Panc1 (cell line): Measurements from ENCODE around the gene NFATC4. TPM values are rescaled to one million over a fixed set of nuclear protein-coding genes. Genes with fewer than 3 reads are reported as not detected.

ENCODE experiments used
- ATAC-seq: fragments of 200-7000 bp; cut with Tn5 transposase; 2 replicates; pipeline ENCODE4 v1.9.1; 2020; ENCODE audit warnings: mild to moderate bottlenecking, moderate library complexity
- BruUV-seq: library from RNA; stranded (reverse); fragments of 400-500 nt; replicated peaks from 2 replicates; lab custom pipeline; 2021; lab: Mats Ljungman, UMichigan
- CTCF ChIA-PET: fragments of 300-600 bp; sonication (Branson Sonifier 250); formaldehyde crosslinking; loops from one replicate; lab custom pipeline; 2022; ENCODE audit warnings: antibody characterized with exemption; lab: Charles Lee
- POLR2A ChIA-PET: fragments of 300-600 bp; sonication (Branson Sonifier 250); formaldehyde crosslinking; loops from one replicate; lab custom pipeline; 2022; ENCODE audit warnings: antibody characterized with exemption; lab: Charles Lee
- DNase-seq: peaks from one replicate; pipeline ENCODE4 v3.0.0-alpha.2; 2010; ENCODE audit warnings: low read depth, low spot score
- H3K27ac ChIP-seq: 2 replicates; pipeline ENCODE4 v1.5.1; 2011; ENCODE audit warnings: mild to moderate bottlenecking, low read length, inconsistent platforms
- H3K27me3 ChIP-seq: fragments of 200-500 bp; sonication (Bioruptor generic); 2 replicates; pipeline ENCODE4 v1.6.0; 2014; ENCODE audit warnings: low read length, inconsistent platforms; ENCODE audit not compliant: control insufficient read depth, insufficient read depth
- H3K36me3 ChIP-seq: fragments of 200-500 bp; sonication (Bioruptor generic); 2 replicates; pipeline ENCODE4 v1.5.1; 2014; ENCODE audit warnings: inconsistent platforms, mild to moderate bottlenecking, low read length, moderate library complexity; ENCODE audit not compliant: control insufficient read depth, insufficient read depth
- H3K4me1 ChIP-seq: 2 replicates; pipeline ENCODE4 v1.5.1; 2011; ENCODE audit warnings: inconsistent platforms, mild to moderate bottlenecking, low read length, moderate library complexity; ENCODE audit not compliant: control insufficient read depth, insufficient read depth
- H3K4me3 ChIP-seq, 2 experiments: 2 replicates each; pipeline ENCODE4 v1.5.1; 2011 to 2012; ENCODE audit warnings: low read depth in 2 of 2, low read length in 2 of 2, mild to moderate bottlenecking in 2 of 2, inconsistent platforms in 1 of 2, moderate library complexity in 1 of 2
- H3K9me3 ChIP-seq: fragments of 200-500 bp; sonication (Bioruptor generic); 2 replicates; pipeline ENCODE4 v1.5.1; 2014; ENCODE audit warnings: low read depth, mild to moderate bottlenecking, inconsistent platforms, low read length, moderate library complexity; ENCODE audit not compliant: control insufficient read depth, insufficient read depth
- POLR2AphosphoS5 ChIP-seq: IDR thresholded peaks from 2 replicates; pipeline ENCODE4 v1.6.1; 2012; ENCODE audit warnings: mild to moderate bottlenecking, low read depth, low read length, moderate library complexity
- SIN3A ChIP-seq: IDR thresholded peaks from 2 replicates; pipeline ENCODE4 v1.6.1; 2012; ENCODE audit warnings: low read depth, mild to moderate bottlenecking, low read length, moderate library complexity, borderline replicate concordance; ENCODE audit not compliant: insufficient read depth
- TCF7L2 ChIP-seq: IDR thresholded peaks from 2 replicates; pipeline ENCODE4 v1.6.1; 2011; ENCODE audit warnings: mild to moderate bottlenecking, low read depth, low read length, inconsistent platforms
- in situ Hi-C: cut with HindIII; loops from 2 replicates; pipeline ENCODE4 v1.10.0; 2016; ENCODE audit warnings: low sequenced_read_pairs, low pct_unique_long_range_greater_than_20kb
- intact Hi-C: fragments of 100-400 bp; cut with micrococcal nuclease; formaldehyde crosslinking; loops from one replicate; pipeline ENCODE4 v1.10.0; 2022; ENCODE audit not compliant: unreplicated experiment
- total RNA-seq: library from RNA; stranded (reverse); gene quantifications from one replicate; pipeline ENCODE4 v1.2.1, GENCODE V29; 2021; ENCODE audit not compliant: unreplicated experiment
- TF ChIP-seq, protein P1 (sequence below): fragments of 450-650 bp; IDR thresholded peaks from 2 replicates; pipeline ENCODE4 v1.5.1; 2017; ENCODE audit warnings: mild to moderate bottlenecking
- TF ChIP-seq, protein P2 (sequence below), 2 experiments: IDR thresholded peaks; 2 replicates each; pipeline ENCODE4 v1.6.1; 2011 to 2012; ENCODE audit warnings: low read depth in 2 of 2, control low read depth in 1 of 2, low read length in 1 of 2, mild to moderate bottlenecking in 1 of 2, moderate library complexity in 1 of 2; ENCODE audit not compliant: insufficient read depth in 1 of 2

The NFATC4 gene
- total RNA-seq, 1 experiment from 2014 or later, result 0.36 TPM

DNA sequence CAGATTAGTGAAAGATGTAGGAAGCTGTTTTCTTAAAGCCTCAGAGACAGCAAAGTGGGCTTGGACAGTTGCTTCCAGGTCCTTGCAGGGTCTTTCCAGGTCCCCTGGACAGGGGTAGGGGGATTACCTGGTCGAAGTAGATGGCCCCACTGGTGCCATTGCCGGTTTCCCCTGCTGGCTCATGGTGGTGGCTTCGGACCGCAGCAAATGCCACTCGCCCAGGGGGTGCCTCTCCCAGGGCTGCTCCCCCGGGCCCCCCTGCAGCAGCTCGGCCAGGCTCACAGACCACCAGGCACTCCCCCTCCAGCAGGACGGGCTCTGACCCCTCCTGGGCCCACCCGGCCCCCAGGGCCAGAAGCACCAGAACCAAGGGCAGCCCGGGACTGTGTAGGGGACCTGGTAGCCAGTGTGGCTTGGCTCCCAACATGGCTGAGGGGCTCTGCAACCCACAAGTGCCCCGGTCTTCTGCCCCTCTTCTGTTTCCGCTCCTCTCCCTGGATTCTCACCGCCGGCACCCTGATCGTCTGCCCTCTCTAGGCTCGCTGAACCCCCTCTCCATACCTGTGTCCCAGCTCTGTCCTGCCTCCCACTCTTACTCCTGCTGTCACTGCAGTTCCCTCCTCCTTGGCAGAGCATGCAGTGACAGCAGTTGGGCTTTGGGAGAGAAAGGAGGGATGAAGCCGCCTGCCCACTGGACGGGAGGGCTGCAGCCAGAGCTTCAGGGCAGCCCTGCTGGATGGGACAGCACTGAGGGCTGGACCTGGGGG is 60.8 kb downstream of the NFATC4 start:
- H3K27ac ChIP-seq, result peak overlapping the region; percentile 85
- H3K4me3 ChIP-seq, result no peak overlapping the region; a peak in 1 of 4 replicates
- no peaks in the 10 kb centered on the region for H3K27me3 ChIP-seq
- CTCF ChIA-PET, result no interaction called here
- DNase-seq, result no peak
- no peak for ATAC-seq
- intact Hi-C loops, result no loop called here
- TF ChIP-seq, protein P1, sequence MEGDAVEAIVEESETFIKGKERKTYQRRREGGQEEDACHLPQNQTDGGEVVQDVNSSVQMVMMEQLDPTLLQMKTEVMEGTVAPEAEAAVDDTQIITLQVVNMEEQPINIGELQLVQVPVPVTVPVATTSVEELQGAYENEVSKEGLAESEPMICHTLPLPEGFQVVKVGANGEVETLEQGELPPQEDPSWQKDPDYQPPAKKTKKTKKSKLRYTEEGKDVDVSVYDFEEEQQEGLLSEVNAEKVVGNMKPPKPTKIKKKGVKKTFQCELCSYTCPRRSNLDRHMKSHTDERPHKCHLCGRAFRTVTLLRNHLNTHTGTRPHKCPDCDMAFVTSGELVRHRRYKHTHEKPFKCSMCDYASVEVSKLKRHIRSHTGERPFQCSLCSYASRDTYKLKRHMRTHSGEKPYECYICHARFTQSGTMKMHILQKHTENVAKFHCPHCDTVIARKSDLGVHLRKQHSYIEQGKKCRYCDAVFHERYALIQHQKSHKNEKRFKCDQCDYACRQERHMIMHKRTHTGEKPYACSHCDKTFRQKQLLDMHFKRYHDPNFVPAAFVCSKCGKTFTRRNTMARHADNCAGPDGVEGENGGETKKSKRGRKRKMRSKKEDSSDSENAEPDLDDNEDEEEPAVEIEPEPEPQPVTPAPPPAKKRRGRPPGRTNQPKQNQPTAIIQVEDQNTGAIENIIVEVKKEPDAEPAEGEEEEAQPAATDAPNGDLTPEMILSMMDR, result no peak
- TF ChIP-seq POLR2AphosphoS5 (no peak), TCF7L2 (no peak), SIN3A (no peak)
- TF ChIP-seq, protein P2, sequence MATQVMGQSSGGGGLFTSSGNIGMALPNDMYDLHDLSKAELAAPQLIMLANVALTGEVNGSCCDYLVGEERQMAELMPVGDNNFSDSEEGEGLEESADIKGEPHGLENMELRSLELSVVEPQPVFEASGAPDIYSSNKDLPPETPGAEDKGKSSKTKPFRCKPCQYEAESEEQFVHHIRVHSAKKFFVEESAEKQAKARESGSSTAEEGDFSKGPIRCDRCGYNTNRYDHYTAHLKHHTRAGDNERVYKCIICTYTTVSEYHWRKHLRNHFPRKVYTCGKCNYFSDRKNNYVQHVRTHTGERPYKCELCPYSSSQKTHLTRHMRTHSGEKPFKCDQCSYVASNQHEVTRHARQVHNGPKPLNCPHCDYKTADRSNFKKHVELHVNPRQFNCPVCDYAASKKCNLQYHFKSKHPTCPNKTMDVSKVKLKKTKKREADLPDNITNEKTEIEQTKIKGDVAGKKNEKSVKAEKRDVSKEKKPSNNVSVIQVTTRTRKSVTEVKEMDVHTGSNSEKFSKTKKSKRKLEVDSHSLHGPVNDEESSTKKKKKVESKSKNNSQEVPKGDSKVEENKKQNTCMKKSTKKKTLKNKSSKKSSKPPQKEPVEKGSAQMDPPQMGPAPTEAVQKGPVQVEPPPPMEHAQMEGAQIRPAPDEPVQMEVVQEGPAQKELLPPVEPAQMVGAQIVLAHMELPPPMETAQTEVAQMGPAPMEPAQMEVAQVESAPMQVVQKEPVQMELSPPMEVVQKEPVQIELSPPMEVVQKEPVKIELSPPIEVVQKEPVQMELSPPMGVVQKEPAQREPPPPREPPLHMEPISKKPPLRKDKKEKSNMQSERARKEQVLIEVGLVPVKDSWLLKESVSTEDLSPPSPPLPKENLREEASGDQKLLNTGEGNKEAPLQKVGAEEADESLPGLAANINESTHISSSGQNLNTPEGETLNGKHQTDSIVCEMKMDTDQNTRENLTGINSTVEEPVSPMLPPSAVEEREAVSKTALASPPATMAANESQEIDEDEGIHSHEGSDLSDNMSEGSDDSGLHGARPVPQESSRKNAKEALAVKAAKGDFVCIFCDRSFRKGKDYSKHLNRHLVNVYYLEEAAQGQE (IDR thresholded peaks at IDR 0.05; ENCODE audit: insufficient read depth in 1 of 2, low read depth in 2 of 2, low read length in 1 of 2), result no peak
- H3K36me3 ChIP-seq, result peaks cover 6% of the 10 kb centered on the region
- no peaks in the 10 kb centered on the region for H3K9me3 ChIP-seq
- peaks cover 8% of the 10 kb centered on the region for H3K4me1 ChIP-seq
- BruUV-seq, result no TSS peak
- in situ Hi-C loops, result no loop called here
- POLR2A ChIA-PET, result no interaction called here

Other genes starting within 250 kb of the NFATC4 start
- 0.46 TPM for gene FITM1, start 237.5 kb upstream of the NFATC4 start, total RNA-seq
- gene PSME1, start 232.0 kb upstream of the NFATC4 start, total RNA-seq, result 130 TPM
- 42.5 TPM for gene EMC9, start 226.6 kb upstream of the NFATC4 start, total RNA-seq
- 188 TPM for gene PSME2, start 221.6 kb upstream of the NFATC4 start, total RNA-seq
- gene RNF31, start 220.7 kb upstream of the NFATC4 start, total RNA-seq, result 48.6 TPM
- gene IRF9, start 206.9 kb upstream of the NFATC4 start, total RNA-seq, result 24.5 TPM
- gene REC8, start 196.1 kb upstream of the NFATC4 start, total RNA-seq, result 9.8 TPM
- 103 TPM for gene IPO4, start 179.4 kb upstream of the NFATC4 start, total RNA-seq
- gene TM9SF1, start 172.7 kb upstream of the NFATC4 start, total RNA-seq, result 44.7 TPM
- gene TSSK4, start 162.5 kb upstream of the NFATC4 start, total RNA-seq, result not detected
- gene CHMP4A, start 154.7 kb upstream of the NFATC4 start, total RNA-seq, result 42.4 TPM
- 8.9 TPM for gene MDP1, start 152.1 kb upstream of the NFATC4 start, total RNA-seq
- 155 TPM for gene NEDD8, start 135.8 kb upstream of the NFATC4 start, total RNA-seq
- 45.9 TPM for gene GMPR2, start 135.3 kb upstream of the NFATC4 start, total RNA-seq
- 53.8 TPM for gene TINF2, start 125.6 kb upstream of the NFATC4 start, total RNA-seq
- gene TGM1, start 105.0 kb upstream of the NFATC4 start, total RNA-seq, result 2.3 TPM
- gene RABGGTA, start 96.6 kb upstream of the NFATC4 start, total RNA-seq, result 30.9 TPM
- 8.9 TPM for gene DHRS1, start 68.4 kb upstream of the NFATC4 start, total RNA-seq
- 25.3 TPM for gene NOP9, start 68.3 kb upstream of the NFATC4 start, total RNA-seq
- gene CIDEB, start 60.2 kb upstream of the NFATC4 start, total RNA-seq, result 0.18 TPM
- gene LTB4R2, start 58.0 kb upstream of the NFATC4 start, total RNA-seq, result 6.9 TPM
- 4.8 TPM for gene LTB4R, start 56.7 kb upstream of the NFATC4 start, total RNA-seq
- 0.21 TPM for gene ADCY4, start 33.1 kb upstream of the NFATC4 start, total RNA-seq
- gene RIPK3, start 28.2 kb upstream of the NFATC4 start, total RNA-seq, result not detected
- gene NYNRIN, start 30.8 kb downstream of the NFATC4 start, total RNA-seq, result 0.31 TPM
- gene CBLN3, start 61.5 kb downstream of the NFATC4 start, total RNA-seq, result 1.0 TPM
- gene KHNYN, start 61.8 kb downstream of the NFATC4 start, total RNA-seq, result 37.6 TPM
- gene SDR39U1, start 74.6 kb downstream of the NFATC4 start, total RNA-seq, result 54.2 TPM
- not detected for gene CMA1, start 140.1 kb downstream of the NFATC4 start, total RNA-seq
- gene CTSG, start 208.1 kb downstream of the NFATC4 start, total RNA-seq, result not detected
- not detected for gene GZMH, start 241.5 kb downstream of the NFATC4 start, total RNA-seq